Coronary artery (tissue), 2 donors: Measurements from ENCODE around the gene BIRC7.
A peak's percentile ranks its signal among the peaks of the same experiment; 100 is the strongest.
"Not testable (repeated sequence)": the region's sequence is repeated elsewhere in the genome, so short reads cannot be mapped to it uniquely, and the experiment has no call there.

Experiments used
- DNase-seq: peaks from one replicate; pipeline ENCODE4 v3.0.0-alpha.2; 2017; ENCODE audit warnings: low spot score
- H3K27ac ChIP-seq, 2 donors: fragments of 200-600 bp; sonication (generic); one replicate each; pipeline ENCODE4 v1.5.1; 2016 to 2019
- H3K4me3 ChIP-seq: fragments of 200-600 bp; sonication (generic); 2 replicates; pipeline ENCODE4 v1.5.1; 2016; ENCODE audit warnings: mild to moderate bottlenecking, moderate library complexity
- TF ChIP-seq, protein P1 (sequence below): fragments of 200-600 bp; sonication (generic); IDR thresholded peaks from one replicate; pipeline ENCODE4 v1.5.1; 2019; ENCODE audit warnings: antibody characterized with exemption

Gene BIRC7

DNA sequence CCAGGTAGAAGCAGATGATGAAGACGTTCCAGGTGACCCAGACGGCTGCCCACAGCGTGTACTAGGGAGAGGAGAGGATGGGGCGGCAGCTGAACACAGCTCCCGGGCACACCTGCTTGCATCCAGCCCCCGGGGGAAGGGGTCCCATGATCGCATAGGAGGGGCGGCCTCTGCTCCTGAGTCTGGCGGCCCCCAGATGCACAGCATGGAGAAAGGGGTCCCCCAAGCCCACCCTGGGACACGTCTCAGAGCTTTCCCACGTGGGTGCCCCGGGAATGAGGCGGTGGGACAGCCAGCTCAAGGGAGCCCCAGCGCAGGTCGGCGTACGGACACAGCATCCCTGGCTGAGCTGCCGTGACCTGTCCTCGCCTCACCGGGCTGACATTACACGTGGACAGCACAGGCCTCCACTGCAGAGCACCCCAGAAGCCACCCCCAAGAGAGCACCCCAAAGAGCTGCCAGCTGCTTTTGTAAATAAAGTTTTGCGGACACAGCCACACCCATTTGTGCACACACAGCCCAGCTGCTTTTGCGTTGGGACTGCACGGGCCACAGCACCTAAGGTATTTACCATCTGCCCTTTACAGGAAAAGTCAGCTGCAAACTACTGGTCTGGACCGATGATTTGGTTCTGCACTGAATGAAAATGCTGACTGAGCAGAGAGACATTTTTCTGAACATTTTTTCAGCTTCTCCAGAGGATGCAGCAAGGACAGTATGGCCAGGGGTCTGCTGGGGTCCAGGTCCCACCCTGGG, 13.3 kb downstream of the BIRC7 start:
- Histone ChIP-seq H3K27ac (no peak overlapping the region), H3K4me3 (no peak overlapping the region)
- TF ChIP-seq, protein P1, sequence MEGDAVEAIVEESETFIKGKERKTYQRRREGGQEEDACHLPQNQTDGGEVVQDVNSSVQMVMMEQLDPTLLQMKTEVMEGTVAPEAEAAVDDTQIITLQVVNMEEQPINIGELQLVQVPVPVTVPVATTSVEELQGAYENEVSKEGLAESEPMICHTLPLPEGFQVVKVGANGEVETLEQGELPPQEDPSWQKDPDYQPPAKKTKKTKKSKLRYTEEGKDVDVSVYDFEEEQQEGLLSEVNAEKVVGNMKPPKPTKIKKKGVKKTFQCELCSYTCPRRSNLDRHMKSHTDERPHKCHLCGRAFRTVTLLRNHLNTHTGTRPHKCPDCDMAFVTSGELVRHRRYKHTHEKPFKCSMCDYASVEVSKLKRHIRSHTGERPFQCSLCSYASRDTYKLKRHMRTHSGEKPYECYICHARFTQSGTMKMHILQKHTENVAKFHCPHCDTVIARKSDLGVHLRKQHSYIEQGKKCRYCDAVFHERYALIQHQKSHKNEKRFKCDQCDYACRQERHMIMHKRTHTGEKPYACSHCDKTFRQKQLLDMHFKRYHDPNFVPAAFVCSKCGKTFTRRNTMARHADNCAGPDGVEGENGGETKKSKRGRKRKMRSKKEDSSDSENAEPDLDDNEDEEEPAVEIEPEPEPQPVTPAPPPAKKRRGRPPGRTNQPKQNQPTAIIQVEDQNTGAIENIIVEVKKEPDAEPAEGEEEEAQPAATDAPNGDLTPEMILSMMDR, result no peak
- DNase-seq, result no peak

DNA sequence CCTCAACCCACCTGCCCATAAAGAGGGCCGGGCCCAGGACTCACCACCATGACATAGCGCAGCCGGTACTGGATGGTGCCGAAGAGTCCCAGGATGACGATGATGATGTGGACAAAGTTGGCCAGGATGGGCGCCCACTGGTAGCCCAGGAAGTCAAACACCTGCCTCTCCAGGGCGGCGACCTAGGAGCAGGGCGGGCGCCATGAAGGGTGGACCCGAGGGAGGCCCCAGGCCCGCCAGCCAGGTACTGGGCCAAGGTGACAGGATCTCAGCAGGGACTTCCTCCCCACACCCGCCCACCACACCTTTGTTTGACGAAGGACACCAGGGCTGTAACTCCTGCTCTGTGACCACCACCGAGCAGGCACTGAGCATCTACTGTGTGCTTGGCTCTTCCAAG, 14.2 kb downstream of the BIRC7 start:
- Histone ChIP-seq H3K27ac (no peak overlapping the region), H3K4me3 (no peak overlapping the region)
- no peak for DNase-seq
- TF ChIP-seq, protein P1, result no peak

DNA sequence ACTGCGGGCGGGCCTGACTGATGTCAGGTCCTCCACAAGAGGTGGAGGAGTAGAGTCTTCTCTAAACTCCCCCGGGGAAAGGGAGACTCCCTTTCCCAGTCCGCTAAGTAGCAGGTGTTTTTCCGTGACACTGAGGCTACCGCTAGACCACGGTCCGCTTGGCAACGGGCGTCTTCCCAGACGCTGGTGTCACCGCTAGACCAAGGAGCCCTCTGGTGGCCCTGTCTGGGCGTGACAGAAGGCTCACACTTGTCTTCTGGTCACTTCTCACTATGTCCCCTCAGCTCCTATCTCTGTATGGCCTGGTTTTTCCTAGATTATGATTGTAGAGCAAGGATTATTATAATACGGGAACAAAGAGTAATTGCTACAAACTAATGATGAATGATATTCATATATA, 15.6 kb downstream of the BIRC7 start:
- DNase-seq, H3K27ac ChIP-seq, H3K4me3 ChIP-seq: not testable (repeated sequence)

DNA sequence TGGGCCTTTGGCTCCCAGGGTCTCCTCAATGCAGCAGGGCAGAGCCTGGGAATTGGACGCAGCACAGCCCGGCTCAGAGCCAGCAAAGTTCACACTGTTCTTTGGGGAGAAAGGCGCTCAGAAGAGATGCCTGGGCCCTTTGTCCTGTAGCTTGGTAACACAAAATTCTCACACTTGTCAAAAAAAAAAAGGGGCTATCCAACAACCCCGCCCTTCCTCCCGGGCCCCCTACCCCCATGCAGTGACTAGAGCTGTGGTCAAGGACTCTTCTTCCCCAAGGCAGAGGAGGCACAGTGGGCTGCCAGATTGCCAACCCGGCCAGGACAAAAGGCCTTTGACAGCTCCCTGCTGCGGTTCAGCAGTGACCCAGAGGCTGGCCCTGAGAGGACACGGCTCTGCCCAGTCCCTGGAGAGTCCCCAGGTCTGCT, 16.6 kb downstream of the BIRC7 start:
- Histone ChIP-seq H3K4me3 (no peak overlapping the region), H3K27ac (no peak overlapping the region)
- TF ChIP-seq, protein P1, result no peak
- no peak for DNase-seq

DNA sequence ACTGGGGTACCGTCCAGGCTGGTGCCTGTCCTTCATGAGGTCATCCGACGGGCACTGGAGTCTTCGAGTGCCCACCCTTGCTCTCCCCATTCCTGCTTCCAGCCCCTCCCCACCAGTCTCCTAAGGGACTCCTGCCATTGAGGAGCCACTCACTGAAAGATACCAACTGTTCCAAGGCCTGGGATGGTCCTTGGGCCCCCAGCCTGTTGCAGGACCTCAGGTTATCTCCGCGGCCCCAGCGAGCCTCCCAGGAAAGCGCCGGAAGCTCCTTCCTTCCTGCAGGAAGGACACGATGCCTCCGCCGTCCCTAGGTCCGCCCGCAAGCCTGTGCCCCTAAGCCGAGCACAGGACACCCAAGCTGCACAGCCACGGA, 17.3 kb downstream of the BIRC7 start:
- Histone ChIP-seq H3K4me3 (peak overlapping the region; percentile 70), H3K27ac (no peak overlapping the region)
- TF ChIP-seq, protein P1, result no peak
- DNase-seq, result no peak

DNA sequence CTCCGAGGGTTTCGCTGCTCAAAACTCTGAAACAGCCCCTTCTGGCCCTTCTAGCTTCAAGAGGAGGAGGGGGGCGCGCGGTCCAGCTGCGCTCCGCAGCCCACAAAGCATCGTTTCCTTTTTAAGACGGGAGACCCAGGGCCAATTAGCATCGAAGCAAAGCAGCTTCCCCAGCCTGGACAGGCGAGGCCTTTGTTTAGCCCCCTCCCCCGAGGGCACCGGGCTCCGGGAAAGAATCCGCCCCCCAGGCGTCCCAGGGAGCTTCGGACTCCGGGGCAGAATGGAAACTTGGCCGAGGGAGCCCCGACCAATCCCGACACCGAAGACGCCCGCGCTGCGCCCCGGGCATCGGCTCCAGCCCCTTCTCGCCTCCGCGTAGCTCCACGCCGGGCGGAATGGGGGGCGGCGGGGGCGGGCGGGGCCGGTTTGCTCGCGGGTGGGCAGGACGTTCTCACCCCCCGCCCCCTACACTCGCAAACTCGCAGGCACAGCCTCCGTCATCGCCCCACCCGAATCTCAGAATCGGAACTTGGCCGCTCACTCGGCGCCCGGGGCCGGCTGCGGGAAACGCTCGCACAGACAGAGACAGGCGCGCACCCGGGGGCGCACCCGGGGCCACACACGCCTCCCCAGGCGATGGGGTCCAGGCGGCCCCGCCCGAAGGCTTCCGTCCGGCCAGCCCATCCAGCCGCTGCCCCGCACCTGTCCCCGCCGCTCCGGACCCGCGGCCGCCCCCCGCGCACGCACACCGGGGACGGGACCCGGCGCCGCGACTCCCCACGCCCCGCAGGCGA, 17.9 kb downstream of the BIRC7 start:
- Histone ChIP-seq H3K4me3 (peak overlapping the region; percentile 70), H3K27ac (no peak overlapping the region)
- no peak for DNase-seq
- TF ChIP-seq, protein P1, result no peak

DNA sequence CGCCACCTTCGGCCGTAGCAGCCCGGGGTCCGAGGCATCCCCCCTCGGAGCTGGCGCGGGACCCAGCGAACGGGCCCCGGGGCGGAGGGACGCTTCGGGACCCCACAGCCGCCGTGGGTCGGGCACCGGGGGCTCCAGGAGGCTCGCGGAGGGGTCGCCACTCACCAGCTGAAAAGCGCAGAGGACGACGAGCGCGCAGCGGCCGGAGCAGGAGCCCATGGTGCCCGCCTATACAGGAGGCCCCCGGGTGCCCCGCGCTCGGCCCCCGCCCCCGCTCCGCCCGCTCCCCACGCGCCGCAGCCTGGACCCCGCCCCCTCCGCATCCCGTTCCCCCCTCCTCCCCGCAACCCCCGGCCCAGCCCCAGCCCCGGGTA, 18.5 kb downstream of the BIRC7 start, which contains the start of gene NKAIN4:
Gene NKAIN4, minus strand, starts transcription at position 232 of the 374 bp plus-strand sequence. Its CDS starts 13 bp downstream, at position 219.
- TF ChIP-seq, protein P1, result no peak
- Histone ChIP-seq H3K27ac (no peak within 1 kb of the TSS), H3K4me3 (peak within 1 kb of the TSS; percentile 70)
- no peak for DNase-seq
